Stimulated activated CD4-positive, alpha-beta T cell treated with anti-CD3 and anti-CD28 coated beads, Interleukin-4, amount 100 ng/mL, for 1 hour (primary cell): Measurements from ENCODE around the gene TMEM101.
"Not testable (repeated sequence)": the region's sequence is repeated elsewhere in the genome, so short reads cannot be mapped to it uniquely, and the experiment has no call there.

Experiments used
- DNase-seq: peaks from one replicate; pipeline ENCODE4 v3.0.0-alpha.2; 2020

Gene TMEM101

DNA sequence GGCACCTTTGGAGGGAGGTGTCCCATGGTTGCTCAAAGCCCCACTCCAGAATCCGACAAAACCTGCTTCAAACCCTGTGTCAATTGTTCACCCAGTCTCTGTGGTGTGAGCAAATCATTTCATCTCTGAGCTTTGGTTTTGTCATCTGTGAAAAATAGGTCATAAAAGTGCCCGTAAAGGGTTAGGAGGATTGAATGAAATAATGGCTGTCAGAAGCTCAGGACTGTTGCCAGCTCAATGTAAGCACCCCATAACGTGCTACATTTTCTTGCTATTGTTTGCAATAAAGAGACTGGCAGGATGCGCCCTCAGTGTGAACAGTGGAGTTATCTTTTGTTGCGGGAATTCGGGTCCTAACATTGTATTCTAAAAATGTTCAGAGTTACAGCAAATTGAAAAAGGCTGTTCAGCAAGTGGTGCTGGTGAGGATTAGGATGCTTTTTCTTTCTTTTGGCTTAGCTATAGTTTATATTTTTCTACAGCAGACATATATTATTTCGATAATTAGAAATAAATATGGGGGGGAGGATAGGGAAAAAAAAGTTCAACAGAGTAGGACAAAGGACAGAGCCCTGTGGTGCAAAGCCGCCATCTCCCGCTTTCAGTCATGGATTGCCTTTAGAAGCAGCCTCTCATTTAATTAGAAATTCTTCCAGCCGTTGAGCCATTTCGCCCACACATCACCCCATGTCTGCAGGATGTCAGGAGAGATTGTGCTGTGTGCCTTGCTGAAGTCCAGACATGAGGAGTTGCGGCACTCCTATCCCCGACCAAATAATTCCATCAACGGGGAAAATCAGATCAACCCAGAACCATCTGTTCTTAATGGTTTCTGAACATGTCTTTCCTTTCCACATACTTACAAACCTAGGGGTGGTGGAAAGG, 40.1 kb downstream of the TMEM101 start:
- no peak for DNase-seq

DNA sequence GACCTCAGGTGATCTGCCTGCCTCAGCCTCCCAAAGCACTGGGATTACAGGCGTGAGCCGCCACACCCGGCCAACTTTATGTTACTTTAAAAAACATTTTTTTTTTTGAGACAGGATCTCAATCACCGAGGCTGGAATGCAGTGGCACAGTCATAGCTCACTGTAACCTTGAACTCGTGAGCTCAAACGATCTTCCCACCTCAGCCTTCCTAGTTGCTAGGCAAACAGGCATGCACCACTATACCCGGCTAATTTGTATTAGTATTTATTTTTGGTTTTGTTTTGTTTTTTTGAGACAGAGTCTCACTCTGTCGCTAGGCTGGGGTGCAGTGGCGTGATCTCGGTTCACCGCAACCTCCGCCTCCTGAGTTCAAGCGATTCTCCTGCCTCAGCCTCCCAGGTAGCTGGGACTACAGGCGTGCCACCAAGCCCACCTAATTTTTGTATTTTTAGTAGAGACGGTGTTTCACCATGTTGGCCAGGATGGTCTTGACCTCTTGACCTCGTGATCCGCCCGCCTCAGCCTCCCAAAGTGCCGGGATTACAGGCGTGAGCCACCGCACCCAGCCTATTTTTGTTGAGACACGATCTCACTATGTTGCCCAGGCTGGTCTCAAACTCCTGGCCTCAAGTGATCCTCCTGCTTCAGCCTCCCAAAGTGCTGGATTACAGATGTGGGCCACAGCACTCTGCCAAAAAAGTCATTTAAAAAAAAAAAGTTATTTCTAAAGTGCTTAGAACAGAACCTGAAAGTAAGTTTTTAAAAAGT, 42.1 kb downstream of the TMEM101 start:
- DNase-seq: not testable (repeated sequence)

DNA sequence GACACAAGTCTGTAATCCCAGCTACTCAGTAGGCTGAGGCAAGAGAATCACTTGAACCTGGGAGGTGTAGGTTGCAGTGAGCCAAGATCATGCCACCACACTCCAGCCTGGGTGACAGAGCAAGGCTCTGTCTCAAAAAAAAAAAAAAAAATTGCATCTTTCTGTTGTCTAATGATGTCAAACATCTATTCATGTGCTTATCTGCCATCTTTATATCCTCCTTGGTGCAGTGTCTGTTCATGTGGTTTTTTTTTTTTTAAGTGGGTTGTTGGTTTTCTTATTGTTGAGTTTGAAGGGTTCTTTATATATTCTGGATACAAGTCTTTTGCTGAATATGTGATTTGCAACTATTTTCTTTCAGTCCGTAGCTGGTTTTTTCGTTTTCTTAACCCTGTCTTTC, 43.3 kb downstream of the TMEM101 start:
- not testable (repeated sequence) for DNase-seq

DNA sequence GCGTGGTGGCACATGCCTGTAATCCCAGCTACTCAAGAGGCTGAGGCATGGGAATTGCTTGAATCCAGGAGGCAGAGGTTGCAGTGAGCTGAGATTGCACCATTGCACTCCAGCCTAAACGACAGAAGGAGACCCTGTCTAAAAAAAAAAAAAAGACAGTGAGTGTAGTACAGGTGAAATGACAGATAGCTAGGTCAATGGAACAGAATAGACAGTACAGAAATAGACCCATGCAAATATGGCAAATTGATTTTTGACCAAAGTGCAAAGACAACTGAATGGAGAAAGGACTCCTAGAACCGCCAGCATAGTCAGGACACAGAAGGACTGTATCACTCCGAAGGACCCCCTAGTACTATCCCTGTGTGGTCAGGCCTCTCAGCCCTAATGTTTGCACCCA, 44.4 kb downstream of the TMEM101 start:
- DNase-seq: no peak

DNA sequence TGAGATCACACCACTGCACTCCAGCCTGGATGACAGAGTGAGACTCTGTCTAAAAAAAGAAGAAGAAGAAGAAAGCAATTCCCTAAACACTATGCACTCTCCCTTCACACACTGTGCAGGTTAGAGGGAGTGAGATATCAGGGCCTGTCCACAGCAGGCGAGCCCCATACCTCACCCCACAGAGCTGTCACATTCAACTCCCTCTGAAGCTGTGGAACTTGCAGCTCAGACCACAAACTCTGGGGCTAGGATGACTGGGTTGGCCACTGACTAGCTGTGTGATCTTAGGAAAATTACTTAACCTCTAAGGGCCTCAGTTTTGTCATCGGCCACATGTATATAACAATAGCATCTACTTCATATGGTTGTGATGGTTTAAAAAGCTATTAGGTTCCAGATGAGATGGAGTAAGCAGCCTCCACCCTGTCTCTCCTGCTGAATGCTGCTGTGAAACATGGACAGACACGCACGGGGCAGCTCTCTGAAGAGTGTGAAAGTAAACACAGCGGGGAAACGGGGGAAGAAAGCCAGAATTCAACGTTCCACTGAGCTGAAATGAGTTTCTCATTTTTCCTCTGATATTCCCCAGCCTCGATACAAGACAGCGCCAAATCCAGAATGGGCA, 47.4 kb downstream of the TMEM101 start:
- no peak for DNase-seq

DNA sequence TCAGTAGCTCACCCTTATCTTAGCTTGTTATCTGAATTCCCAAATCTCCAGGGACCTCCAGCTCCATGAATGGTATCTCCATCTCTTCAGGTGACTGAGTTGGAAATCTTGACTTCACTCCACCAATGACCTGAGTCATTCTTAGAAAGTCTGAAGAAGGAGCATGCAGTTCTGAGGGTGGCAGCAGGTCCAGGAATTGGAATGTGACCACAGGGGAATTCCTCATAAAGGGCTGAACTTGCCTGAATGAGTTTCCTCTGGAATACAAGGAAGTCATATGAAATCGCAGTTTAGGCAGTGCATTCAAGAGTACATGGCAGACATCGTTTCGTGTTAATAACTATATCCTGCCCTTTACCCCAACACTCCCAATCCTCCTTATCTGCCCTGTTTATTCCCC, 48.5 kb downstream of the TMEM101 start:
- DNase-seq: no peak

DNA sequence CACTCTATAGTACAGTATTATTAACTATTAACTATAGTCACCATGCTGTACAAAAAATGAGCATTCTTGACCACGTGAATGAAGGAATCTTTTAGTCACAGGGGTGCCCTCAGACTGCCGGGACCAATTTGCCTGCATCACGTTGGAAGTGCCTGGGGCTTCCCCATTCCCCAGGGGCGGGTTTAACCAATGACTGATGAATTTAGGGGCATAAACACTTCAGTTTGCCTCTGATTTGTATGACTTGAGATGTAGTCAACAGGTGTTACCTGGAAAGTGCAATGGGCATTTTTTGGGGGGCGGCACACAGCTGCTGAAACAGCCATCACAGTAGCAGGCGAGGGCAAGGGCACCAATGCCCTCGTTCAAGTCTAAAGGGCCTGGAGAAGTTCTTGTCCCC, 52.3 kb downstream of the TMEM101 start:
- no peak for DNase-seq

DNA sequence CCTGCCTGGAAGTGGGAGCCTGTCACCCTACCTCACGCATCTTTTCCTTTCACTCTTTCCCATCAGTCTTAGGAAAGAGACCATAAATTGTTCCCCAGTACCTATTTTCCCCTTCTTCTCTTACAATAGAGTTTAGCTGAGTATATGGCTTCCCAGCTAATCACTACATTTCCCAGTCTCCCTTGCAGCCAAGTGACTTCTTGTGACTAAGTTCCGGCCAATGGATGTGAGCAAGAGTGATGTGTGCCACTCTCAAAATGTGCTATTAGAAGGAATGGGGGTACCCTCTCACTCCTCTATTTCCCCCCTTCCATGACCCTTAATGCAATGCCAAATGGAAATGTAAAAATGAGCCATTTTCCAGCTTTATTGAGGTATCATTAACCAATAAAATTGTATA, 52.8 kb downstream of the TMEM101 start:
- no peak for DNase-seq

DNA sequence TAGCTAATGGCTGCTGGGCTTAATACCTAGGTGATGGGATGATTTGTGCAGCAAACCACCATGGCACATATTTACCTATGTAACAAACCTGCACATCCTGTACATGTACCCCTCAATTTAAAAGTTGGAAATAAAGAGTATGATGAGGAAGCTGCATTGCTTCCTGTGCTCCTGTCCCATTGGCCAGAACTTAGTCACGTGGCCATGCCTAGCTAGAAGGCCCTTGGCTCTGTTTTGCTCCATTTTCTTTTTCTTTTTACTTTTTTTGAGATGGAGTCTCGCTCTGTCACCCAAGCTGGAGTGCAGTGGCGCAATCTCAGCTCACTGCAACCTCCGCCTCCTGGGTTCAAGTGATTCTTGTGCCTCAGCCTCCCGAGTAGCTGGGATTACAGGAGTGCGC, 53.5 kb downstream of the TMEM101 start:
- not testable (repeated sequence) for DNase-seq
